Activated naive CD8-positive, alpha-beta T cell treated with anti-CD3 and anti-CD28 coated beads, Interleukin-2, amount 50 U/mL, for 16 hours (primary cell): Measurements from ENCODE around the gene SSR4.
"Not testable (repeated sequence)": the region's sequence is repeated elsewhere in the genome, so short reads cannot be mapped to it uniquely, and the experiment has no call there.

Source experiments
- DNase-seq: peaks from one replicate; pipeline ENCODE4 v3.0.0-alpha.2; 2020; ENCODE audit warnings: low read depth, low spot score

SSR4 gene

DNA sequence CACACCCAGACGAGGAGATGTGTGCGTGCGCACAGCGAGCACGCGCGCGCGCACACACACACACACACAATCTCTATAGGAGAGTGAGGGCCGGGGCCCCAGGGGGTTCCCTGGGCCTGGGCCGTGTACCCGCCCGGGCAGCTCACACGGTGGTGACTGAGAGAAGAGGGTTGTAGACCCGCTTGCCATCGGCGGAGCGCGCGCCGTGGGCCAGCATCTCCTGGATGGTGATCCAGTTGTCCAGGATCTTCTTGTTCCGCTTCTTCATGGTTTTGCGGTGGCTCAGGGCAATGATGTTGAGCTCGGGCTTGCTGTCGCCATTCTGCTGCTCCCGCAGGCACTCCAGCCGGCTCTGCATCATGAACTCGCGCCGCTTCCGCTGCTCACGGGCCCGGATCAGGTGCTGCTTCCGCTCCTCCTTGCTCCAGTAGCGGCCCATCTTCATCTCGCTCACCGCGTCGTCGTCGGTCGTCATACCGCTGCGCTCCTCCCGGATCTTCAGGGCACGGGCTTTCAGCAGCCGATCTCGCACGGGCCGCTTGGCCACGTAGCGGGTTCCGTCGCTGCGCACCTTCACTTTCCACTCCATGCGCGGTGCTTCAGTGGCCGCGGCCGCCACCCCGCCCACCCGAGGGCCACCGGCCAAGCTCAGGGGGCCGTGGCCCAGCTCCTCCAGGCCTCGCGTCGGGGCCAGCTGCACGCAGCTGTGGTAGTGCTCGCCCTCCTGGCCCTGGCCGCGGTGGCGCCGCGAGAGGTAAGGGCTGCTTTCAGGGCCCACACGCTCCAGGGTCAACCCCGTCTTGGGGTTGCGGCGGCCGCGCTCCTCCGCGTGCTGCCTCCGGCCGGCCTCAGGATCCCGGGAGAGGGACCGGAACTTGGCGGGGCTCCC, 9.0 kb downstream of the SSR4 start:
- no peak for DNase-seq

DNA sequence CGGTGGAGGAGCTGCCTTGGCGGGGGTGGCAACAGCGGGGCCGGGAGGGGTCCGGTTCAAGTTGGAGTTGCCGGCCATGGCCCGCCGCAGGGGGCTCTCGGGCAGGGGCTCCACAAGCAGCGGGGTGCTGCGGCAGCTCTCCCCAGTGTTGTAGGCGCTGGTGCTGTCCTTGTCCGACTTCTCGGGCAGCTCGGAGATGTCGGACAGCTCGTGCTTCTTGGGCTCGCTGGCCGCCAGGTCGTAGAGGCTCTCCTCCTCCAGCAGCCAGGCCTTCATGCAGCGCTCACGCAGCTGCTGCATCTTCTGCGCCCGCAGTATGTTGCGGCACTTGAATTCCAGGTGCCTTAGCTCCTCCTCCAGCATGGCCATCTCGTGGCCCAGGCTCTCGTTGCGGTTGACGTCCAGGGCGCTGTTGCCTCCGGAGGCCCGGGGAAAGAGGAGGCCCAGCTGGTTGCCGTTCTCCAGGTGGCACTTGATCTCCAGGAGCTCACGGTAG, 9.7 kb downstream of the SSR4 start:
- no peak for DNase-seq

DNA sequence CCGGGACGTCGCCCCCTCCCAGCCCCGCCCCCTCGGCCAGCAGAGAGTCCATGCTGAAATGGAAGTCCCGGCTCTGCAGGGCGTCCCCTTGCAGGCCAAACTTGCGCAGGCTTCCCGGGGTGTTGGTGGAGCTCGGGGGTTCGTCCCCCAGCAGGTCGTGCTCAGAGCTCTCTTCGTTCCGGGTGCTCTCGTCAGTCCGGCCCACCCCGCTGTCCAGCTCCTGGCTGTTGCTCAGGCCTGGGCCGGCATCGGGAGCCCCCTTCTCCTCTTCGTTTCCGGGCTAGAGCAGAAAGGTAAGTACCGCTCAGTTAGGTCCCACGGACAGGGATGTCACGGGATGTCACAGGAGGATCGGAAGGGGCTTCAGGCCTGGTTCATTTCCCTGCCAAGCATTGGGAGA, 10.2 kb downstream of the SSR4 start:
- no peak for DNase-seq

DNA sequence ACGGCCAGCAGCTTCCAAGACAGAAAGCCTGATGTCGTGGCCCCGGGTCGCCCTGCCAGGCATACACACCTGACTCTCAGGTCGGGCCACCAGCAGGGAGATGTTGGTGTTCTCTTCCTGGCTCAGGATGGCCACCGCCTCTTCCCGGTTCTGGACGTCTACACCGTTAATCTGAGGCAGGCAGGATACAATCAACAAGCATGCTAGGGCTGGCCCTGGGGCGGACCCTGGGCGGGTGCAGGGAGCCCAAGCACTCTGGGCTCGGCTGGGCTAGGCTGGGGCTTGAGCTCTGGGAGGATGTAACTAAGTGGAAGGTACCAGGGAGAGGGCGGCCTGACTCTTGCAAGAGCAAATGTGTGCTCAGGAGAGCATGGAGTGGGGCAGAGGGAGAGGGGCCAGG, 11.0 kb downstream of the SSR4 start:
- no peak for DNase-seq

DNA sequence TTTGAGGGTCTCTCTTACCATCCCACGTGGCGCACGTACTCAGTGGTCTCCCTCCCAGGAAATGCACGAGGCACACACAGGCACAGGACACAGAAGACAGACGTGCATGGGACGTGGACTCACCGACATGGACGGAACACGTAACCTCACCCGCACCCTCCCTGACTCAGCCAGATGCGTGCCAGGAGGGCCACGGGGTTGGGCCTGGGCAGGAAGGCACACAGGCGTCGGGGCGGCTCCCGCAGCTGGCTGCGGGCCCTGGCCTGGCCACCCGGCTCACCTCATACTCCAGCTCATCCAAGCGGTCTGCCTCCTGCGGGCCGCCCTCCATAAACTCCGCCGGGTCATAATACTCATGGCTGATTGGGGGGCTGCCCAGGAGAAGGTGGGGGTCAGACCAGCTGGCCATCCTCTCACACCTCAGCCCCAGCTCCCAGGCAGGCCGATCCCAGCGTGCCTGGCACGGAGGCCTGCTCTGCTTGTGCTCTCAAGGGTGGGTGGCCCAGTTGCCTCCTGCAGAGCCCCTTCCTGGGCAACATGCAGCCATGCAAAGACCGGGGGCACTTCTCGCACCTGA, 12.6 kb downstream of the SSR4 start:
- DNase-seq: no peak

GRCh38 chrX:153807976-153808375, 13.5 kb downstream of the SSR4 start:
- no peak for DNase-seq

GRCh38 chrX:153812220-153812619, 17.8 kb downstream of the SSR4 start:
- DNase-seq: no peak

GRCh38 chrX:153813161-153813560, 18.7 kb downstream of the SSR4 start:
- no peak for DNase-seq

GRCh38 chrX:153814591-153815315, 20.3 kb downstream of the SSR4 start:
- no peak for DNase-seq

DNA sequence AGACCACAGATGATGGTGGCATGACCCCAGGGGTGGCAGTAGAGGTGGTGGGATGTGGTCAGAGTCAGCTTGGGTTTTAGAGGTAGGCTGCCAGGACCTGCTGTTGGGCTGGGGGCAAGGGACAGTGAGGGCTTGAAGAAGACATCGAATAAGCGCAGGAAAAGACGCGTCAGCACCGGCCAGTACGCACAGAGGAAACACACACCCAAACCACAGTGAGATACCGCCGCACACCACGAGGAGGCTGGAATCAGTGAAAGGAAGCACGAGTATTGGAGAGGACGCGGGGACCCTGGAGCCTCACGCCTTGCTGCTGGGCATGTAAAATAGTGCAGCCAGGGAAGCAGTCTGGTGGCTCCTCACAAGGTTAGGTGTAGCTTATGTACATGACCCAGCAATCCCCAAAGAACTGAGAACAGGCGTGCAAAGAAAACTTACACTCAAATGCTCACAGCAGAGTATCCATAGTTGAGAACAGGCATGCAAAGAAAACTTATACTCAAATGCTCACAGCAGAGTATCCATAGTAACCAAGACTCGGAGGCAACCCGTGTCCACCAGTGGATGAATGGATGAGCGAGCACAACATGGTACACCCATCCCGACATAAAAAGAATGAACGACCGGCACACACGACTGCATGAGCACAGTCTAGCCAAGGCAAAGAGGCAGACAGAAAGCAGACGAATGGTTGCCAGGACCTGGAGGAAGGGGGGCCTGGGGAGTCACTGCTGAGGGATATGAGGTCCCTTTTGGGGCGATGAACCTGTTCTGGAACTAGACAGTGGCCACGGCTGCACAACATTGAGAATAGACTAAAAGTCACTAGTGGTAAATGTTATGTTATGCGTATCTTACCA, 22.6 kb downstream of the SSR4 start:
- no peak for DNase-seq

DNA sequence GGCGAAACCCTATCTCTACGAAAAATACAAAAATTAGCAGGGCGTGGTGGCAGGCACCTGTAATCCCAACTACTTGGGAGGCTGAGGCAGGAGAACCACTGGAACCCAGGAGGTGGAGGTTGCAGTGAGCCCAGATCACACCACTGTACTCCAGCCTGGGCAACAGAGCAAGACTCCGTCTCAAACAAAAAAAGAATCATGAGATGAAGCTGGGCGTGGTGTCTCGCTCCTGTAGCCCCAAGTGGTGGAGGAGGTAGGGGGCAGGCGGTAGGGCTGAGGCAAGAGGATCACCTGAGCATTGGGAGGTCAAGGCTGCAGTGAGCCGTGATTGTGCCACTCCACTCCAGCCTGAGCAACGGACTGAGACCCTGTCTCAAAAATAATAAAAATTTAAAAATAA, 23.6 kb downstream of the SSR4 start:
- not testable (repeated sequence) for DNase-seq

DNA sequence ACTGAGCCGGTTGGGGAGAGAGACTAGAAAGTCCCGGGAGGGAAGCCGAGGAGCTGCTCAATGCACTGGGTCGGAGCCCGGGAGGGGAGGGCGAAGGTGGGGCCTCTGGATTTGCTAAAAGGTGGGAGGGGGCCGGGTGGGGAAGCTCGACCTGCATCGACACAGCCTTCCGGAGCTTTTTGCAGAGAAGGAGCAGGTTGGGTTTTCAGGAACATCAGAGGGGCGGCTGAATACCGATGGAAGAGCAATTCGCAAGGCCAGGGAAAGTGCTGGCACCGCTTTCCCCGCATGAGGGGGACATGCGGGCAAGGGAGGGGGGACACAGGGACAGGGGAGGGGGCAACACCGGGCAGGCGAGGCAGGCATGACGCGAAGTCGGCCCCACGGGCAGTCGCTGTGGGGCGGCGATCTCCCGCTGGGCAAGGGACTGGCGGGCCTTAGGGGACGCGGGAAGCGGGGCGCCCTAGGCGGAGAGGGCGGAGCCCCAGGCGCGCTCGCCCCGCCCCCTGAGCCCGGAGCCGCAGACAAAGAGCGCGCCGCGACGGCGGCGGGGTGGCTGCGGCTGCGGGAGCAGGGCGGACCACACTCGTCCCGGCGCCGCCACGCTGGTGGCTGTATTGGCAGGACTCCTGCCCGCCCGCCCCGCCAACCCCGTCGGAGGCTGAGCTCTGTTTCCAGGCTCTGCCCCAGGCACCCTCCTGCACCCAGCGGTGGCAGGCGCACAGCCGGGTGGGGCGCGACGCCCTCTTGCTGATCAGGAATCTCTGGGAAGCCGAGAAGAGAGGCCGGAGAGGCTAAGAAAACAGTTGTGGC, 24.3 kb downstream of the SSR4 start:
- no peak for DNase-seq

DNA sequence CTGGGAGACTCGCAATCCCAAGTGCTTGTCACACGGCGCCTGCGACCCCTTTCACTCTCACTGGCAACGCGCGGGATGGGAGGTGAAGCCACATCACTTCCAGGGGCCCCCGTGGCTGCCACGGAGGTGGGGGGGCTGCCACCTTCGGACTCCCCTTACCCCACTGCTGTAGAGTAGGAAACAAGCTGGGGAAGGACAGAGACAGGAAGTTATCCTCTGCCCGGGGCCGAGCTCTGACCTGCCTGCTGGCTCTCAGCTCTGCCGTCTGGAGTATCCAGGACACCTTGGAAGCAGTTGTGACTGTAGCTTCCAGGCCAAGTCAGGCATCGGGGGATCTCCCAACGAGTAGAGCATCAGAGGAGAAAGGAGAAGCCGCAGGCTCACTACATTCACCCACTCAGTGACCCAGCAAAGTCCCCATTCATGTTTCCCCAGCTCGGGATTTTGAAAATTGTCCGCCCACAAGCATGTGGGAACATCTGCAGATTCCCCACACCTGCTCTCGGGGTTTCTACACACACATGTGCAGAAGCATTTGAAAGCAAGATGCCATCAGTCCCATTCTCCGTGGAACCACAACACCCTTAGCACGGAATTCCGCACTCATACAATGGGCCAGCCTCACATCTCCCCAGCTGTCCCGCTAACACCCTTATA, 25.0 kb downstream of the SSR4 start:
- DNase-seq: no peak

- DNase-seq: no peak
These were observed 26.1 kb downstream of the SSR4 start for GRCh38 chrX:153820601-153821000.

DNA sequence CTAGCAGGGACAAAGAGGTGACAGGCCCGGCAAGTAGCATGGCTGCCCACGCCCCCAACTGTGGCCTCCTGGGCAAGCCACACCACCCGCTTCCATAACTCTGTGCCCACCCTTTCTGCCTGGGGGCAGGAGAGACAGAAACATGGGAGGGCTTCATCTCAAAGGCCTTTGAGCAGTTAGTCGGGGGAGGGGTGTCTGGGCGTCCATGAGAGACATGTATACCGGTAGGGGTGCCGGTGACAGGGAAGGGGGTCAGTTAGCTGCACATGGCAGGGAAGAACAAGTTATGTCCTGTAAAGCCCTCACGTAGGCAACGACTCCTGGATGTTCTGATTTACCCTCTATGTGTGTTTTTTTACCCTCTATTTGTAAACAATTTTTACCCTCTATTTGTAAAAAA, 26.6 kb downstream of the SSR4 start:
- DNase-seq: no peak

GRCh38 chrX:153824348-153824747, 29.9 kb downstream of the SSR4 start:
- no peak for DNase-seq

DNA sequence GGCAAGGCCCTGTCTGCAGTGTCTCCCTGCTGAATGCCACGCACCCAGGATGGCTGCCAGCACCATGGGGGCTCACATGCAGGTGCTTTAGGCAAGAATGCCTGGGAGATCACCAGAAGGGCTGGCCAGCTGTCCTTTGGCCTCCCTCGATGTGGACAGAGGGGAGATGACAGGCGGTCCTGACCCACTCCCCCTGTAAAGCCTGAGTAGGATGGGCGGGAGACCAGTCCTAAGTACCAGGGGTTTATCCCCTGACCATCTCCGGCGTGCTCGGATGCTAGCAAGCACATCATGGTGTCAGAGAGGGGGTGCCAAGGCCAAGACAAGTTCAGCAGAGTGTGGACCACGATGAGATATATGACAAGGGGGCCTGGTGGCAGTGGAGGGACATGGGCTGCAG, 30.6 kb downstream of the SSR4 start:
- DNase-seq: no peak

- no peak for DNase-seq
These were observed 32.5 kb downstream of the SSR4 start for GRCh38 chrX:153827016-153827415.

GRCh38 chrX:153827903-153828302, 33.4 kb downstream of the SSR4 start:
- DNase-seq: no peak

- DNase-seq: no peak
These were observed 33.8 kb downstream of the SSR4 start for GRCh38 chrX:153828308-153828707.
